Mammary epithelial cell (primary cell): ENCODE data around the gene COG7.

Experiments
- CTCF ChIP-seq, 2 donors: IDR thresholded peaks in 1 of 2; conservative IDR thresholded peaks in 1 of 2; 2 replicates each; pipeline ENCODE4 v1.5.1; 2011 to 2012; ENCODE audit warnings: inconsistent platforms in 2 of 2, low read length in 2 of 2, mild to moderate bottlenecking in 2 of 2, control low read depth in 1 of 2, low read depth in 1 of 2; ENCODE audit not compliant: insufficient read depth in 1 of 2; ENCODE audit errors: extremely low read depth in 1 of 2
- EZH2 ChIP-seq: IDR thresholded peaks from 2 replicates; pipeline ENCODE4 v1.6.1; 2012; ENCODE audit warnings: low read length, inconsistent platforms, borderline replicate concordance

- TF ChIP-seq CTCF (conservative IDR thresholded peaks at IDR 0.05 in 1 of 2, IDR thresholded peaks at IDR 0.05 in 1 of 2; ENCODE audit: extremely low read depth in 1 of 2, insufficient read depth in 1 of 2, low read depth in 1 of 2, low read length in 2 of 2) (no peak), EZH2 (no peak)
Measured at GRCh38 chr16:23496821-23497542, 44.0 kb upstream of the COG7 start.
